ENCODE results near the gene ZNF285. TPM values are rescaled to one million over a fixed set of nuclear protein-coding genes. Genes with fewer than 3 reads are reported as not detected.
"Not testable (repeated sequence)": the region's sequence is repeated elsewhere in the genome, so short reads cannot be mapped to it uniquely, and the experiment has no call there.

Gene ZNF285
- total RNA-seq, result 1 to 10 TPM; 1.2 to 1.7 TPM

DNA sequence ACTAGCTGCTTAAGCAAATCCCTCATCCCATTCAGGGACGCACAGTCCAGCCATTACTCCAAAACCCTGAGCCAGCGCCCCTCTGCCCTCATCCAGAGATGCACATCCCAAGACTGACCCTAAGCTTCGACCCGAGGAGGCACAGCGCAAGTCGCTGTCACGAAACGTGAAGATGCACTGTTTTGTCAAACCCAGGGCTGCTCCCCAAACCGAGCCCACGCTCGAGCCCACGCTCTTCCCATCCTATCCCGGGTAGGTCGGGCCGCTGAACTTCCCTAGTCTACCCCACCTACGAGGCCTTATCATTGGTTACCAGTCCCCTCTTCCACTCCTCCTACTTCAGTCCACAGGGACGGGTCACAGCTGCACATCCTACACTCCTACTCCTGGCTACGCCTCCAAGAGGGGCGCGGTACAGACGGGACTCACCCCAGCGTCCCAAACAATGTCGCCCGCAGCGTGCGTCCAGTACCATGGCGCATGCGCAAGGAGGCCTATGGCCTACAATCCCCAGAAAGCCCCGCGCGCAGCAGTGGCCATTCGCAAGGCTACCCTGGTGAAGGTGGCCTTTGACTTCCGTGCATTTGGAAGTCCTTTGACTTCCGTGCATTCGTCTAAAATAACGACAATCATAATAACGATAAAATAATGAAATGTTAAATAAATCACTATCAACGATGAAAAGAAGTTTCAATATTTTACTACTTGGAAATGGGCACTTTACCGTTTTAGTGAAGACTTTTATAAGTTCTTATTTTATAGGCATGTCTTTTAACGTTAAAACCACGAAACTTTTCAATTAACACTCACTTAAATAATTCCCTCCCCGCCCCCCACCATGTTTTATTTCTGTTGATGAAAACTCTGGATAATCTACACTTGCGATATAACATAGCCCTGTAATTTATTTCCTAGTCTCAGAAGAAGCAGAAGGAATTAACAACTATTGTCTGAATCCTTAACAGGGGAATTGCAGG lies at the start of gene ZNF285:
Gene ZNF285 (minus strand): TSS at position 470 of the 977 bp plus-strand sequence. CDS start 4,395 bp downstream, outside the sequence.
- H3K27me3 ChIP-seq, result no peaks in the 10 kb centered on the region
- H3K4me1 ChIP-seq, result no peaks in the 10 kb centered on the region
- H3K36me3 ChIP-seq, result no peaks in the 10 kb centered on the region
- peak within 1 kb of the TSS; percentile 53 to 62 for H3K4me3 ChIP-seq
- H3K27ac ChIP-seq, result peak within 1 kb of the TSS; percentile 22 to 60
- TF ChIP-seq, protein P1, sequence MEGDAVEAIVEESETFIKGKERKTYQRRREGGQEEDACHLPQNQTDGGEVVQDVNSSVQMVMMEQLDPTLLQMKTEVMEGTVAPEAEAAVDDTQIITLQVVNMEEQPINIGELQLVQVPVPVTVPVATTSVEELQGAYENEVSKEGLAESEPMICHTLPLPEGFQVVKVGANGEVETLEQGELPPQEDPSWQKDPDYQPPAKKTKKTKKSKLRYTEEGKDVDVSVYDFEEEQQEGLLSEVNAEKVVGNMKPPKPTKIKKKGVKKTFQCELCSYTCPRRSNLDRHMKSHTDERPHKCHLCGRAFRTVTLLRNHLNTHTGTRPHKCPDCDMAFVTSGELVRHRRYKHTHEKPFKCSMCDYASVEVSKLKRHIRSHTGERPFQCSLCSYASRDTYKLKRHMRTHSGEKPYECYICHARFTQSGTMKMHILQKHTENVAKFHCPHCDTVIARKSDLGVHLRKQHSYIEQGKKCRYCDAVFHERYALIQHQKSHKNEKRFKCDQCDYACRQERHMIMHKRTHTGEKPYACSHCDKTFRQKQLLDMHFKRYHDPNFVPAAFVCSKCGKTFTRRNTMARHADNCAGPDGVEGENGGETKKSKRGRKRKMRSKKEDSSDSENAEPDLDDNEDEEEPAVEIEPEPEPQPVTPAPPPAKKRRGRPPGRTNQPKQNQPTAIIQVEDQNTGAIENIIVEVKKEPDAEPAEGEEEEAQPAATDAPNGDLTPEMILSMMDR (IDR thresholded peaks at IDR 0.05), result no peak
- H3K9me3 ChIP-seq, result peaks cover 0 to 22% of the 10 kb centered on the region in 2 donors
- peak; percentile 93 for DNase-seq (ENCODE audit: low spot score)

DNA sequence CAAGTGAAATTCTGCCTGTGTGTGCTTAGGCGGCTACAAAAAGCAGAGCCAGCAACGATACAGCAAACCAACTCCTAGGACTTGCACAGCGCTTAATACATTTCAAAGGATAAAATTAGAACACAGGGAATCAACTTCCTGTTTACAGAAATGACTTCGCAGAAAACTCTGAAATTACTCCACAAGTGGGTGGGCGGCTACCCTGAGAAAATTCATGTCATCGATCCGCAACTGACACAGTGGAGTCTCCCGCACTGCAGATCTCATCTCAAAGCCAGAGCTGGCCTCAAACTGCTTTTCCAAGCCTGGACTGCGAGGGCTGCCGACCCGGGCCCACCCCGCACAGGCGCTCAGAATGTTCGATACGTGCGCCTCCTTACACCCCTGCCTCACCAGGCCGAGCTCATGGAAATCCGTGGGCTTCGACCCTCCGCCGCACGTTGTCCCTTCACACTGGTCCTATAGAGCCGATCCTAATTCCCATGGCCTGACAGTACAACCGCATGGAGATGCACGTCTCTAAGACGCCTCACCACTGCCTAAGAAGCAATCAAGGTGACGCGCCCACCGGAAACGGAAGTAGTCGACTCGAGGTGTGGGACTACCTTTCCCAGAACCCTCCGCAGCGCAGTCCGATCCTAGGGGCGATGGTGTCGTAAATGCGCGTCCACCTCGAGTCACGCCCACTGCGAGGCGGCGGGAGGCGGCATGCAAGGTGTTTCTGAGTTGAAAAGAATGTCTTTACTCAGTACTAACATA lies 46.7 kb upstream of the ZNF285 start, which contains the start of gene ZNF229:
Gene ZNF229 (minus strand): TSS at position 557 of the 759 bp plus-strand sequence. CDS start 5,625 bp downstream, outside the sequence.
- Histone ChIP-seq H3K4me1 (peaks cover 0 to 11% of the 10 kb centered on the region in 2 donors), H3K4me3 (peak within 1 kb of the TSS; percentile 62 to 70), H3K27me3 (no peaks in the 10 kb centered on the region), H3K27ac (peak within 1 kb of the TSS; percentile 41 to 59), H3K9me3 (peaks cover 0 to 29% of the 10 kb centered on the region in 2 donors), H3K36me3 (peaks cover 14% of the 10 kb centered on the region)
- DNase-seq (ENCODE audit: low spot score), result peak; percentile 85
- TF ChIP-seq, protein P1 (IDR thresholded peaks at IDR 0.05), result no peak

DNA sequence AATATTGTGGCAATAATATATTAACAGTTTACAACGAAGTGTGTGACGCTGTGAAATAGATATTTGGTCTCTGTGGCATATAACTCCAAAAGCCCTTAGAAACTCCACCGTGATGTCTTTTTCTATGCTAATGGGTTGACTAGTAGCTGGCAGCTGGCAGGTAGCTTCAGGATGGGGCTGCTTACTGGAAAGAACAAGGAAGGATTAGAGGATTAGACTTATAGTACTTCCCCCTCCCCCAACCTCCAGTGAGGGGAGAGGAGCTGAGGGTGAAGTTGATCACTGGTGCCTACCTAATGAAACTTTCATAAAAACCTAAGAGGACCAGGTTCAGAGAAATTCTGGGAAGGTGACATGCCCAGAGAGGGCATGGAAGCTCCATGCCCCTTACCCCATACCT lies 37.0 kb upstream of the ZNF285 start:
- H3K4me3 ChIP-seq, result no peak overlapping the region
- no peaks in the 10 kb centered on the region for H3K27me3 ChIP-seq
- H3K9me3 ChIP-seq, result peaks cover 7 to 79% of the 10 kb centered on the region in 2 donors
- H3K27ac ChIP-seq, result no peak overlapping the region
- DNase-seq (ENCODE audit: low spot score), result no peak
- no peaks in the 10 kb centered on the region for H3K4me1 ChIP-seq
- peaks cover 74% of the 10 kb centered on the region for H3K36me3 ChIP-seq
- TF ChIP-seq, protein P1 (IDR thresholded peaks at IDR 0.05), result no peak

DNA sequence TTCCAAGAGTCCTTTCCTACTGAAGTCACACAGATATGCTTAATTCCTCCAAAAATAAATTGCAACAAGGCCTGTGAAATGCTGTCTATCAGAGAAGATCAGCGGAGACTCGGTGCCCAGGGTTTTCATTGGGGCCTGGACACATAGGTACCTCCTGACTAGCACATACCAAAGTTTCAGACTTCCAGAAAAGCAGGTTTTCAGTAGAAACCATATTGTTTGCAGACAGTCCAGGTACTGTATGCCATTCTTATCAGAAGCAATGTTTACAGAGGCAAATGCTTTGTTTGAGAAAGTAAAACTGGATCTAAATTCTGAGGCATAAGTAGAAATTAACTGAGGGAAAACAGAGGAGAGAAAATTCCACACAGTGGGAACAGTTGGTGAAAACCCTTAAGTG lies 34.0 kb upstream of the ZNF285 start:
- H3K9me3 ChIP-seq, result peaks cover 7 to 88% of the 10 kb centered on the region in 2 donors
- no peak for DNase-seq (ENCODE audit: low spot score)

DNA sequence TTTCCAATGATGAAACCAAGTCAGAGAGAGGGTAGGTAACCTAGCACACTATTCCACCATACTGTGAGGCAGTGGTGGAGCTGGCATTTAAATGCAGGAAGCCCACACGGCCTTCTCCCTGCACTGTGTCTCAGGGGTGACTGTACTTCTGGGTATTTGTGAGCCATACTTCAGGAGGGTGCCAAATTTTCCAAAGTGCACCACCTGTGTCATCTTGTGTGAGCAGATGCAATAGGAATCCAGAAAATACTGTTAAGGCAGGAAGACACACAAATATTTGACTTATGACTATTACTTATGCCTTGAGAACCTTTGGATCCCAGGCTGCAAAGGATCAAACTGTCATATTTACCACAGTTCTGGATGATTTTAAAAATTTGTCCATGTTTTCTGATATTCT lies 29.5 kb upstream of the ZNF285 start:
- no peaks in the 10 kb centered on the region for H3K27me3 ChIP-seq
- peaks cover 26 to 99% of the 10 kb centered on the region in 2 donors for H3K9me3 ChIP-seq
- TF ChIP-seq, protein P1 (IDR thresholded peaks at IDR 0.05), result no peak
- H3K27ac ChIP-seq, result no peak overlapping the region
- no peaks in the 10 kb centered on the region for H3K4me1 ChIP-seq
- peaks cover 59% of the 10 kb centered on the region for H3K36me3 ChIP-seq
- DNase-seq (ENCODE audit: low spot score), result no peak
- H3K4me3 ChIP-seq, result no peak overlapping the region

More for the DNA sequence above, 34.0 kb upstream of the ZNF285 start:
- TF ChIP-seq, protein P1 (IDR thresholded peaks at IDR 0.05), result no peak
- peaks cover 66% of the 10 kb centered on the region for H3K36me3 ChIP-seq
- no peak overlapping the region for H3K27ac ChIP-seq
- no peaks in the 10 kb centered on the region for H3K27me3 ChIP-seq
- H3K4me1 ChIP-seq, result no peaks in the 10 kb centered on the region
- H3K4me3 ChIP-seq, result no peak overlapping the region

DNA sequence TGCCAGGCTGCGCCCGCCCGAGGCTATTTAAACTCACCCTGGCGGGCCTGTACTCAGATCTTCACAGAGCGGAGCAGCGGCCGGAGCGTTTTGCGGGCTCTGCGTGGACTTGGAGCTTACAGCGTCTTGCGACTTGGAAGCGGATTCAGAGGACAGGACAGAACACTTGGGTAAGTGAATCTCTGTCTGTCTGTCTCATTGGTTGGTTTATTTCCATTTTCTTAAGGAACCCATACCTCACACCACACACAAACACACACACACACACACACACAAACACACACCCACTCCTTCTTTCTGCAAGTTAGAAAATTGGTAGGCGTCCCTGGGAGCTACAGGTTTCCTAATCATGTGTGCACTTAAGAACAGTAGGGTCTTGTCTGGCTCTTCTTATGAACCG lies 14.1 kb upstream of the ZNF285 start:
- H3K36me3 ChIP-seq; H3K27me3 ChIP-seq; H3K4me3 ChIP-seq; DNase-seq (ENCODE audit: low spot score); H3K27ac ChIP-seq; H3K4me1 ChIP-seq: not testable (repeated sequence)
- peaks cover 0 to 18% of the 10 kb centered on the region in 2 donors for H3K9me3 ChIP-seq

DNA sequence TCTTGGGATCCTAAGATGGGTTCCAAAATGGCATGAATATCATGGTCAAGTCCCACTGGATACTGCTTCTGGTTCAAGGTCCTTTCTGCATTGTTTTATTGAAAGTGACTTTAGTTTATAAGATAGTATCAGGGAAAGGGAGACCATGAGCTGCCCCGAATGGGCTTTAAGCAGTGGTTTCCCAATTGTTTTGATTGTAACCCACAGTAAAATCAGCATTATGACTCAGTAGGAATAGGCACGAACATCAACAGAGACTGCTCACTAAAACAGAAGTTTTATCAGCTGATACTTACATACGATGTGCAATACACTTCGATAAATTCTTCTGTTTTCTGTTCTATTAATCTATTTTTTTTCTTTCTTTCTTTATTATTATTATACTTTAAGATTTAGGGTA lies 12.1 kb downstream of the ZNF285 start:
- Histone ChIP-seq H3K9me3 (peaks cover 0 to 19% of the 10 kb centered on the region in 2 donors), H3K36me3 (peaks cover 35% of the 10 kb centered on the region)
- H3K27me3 ChIP-seq; H3K4me1 ChIP-seq; H3K27ac ChIP-seq; H3K4me3 ChIP-seq; DNase-seq (ENCODE audit: low spot score): not testable (repeated sequence)
